Keratinocyte (primary cell): ENCODE data around the gene STX18. TPM values are rescaled to one million over a fixed set of nuclear protein-coding genes. Genes with fewer than 3 reads are reported as not detected.

Source experiments
- DNase-seq: peaks from one replicate; pipeline ENCODE4 v3.0.0-alpha.2; 2011; ENCODE audit warnings: low read depth, missing footprints, low spot score
- FAIRE-seq: peaks from 2 replicates; lab custom pipeline; 2011; peaks lifted over from hg19 to GRCh38; lab: Jason Lieb, UNC
- H2AFZ ChIP-seq: 2 replicates; pipeline ENCODE4 v1.6.0; 2012; ENCODE audit warnings: low read length, control low read depth, inconsistent platforms; ENCODE audit not compliant: control insufficient read depth
- H3K27ac ChIP-seq: 2 replicates; pipeline ENCODE4 v1.5.1; 2011; ENCODE audit warnings: low read length; ENCODE audit not compliant: control insufficient read depth, insufficient read depth
- H3K27me3 ChIP-seq: 3 replicates; pipeline ENCODE4 v1.6.0; 2011; ENCODE audit warnings: low read length; ENCODE audit not compliant: control insufficient read depth, insufficient read depth; ENCODE audit errors: extremely low read depth
- H3K36me3 ChIP-seq, 2 experiments: 2 replicates in 1 of 2; 3 replicates in 1 of 2; pipeline ENCODE4 v1.5.1; 2011; ENCODE audit warnings: low read length in 2 of 2, mild to moderate bottlenecking in 1 of 2; ENCODE audit not compliant: control insufficient read depth in 2 of 2, insufficient read depth in 2 of 2; ENCODE audit errors: extremely low read depth in 1 of 2
- H3K4me1 ChIP-seq: 3 replicates; pipeline ENCODE4 v1.5.1; 2011; ENCODE audit warnings: low read length; ENCODE audit not compliant: control insufficient read depth, insufficient read depth; ENCODE audit errors: extremely low read depth
- H3K4me2 ChIP-seq: 3 replicates; pipeline ENCODE4 v1.6.0; 2011; ENCODE audit warnings: low read depth, low read length; ENCODE audit not compliant: control insufficient read depth, insufficient read depth; ENCODE audit errors: extremely low read depth
- H3K4me3 ChIP-seq, 3 experiments: fragments of 200-600 bp in 1 of 3; sonication (generic) in 1 of 3; 2 replicates in 2 of 3; 3 replicates in 1 of 3; pipeline ENCODE4 v1.5.1; 2011 to 2016; ENCODE audit warnings: low read length in 3 of 3, mild to moderate bottlenecking in 3 of 3, control low read depth in 2 of 3, inconsistent platforms in 1 of 3, low read depth in 1 of 3, mixed read lengths in 1 of 3, mixed run types in 1 of 3, moderate library complexity in 1 of 3; ENCODE audit not compliant: control insufficient read depth in 2 of 3, insufficient read depth in 2 of 3; ENCODE audit errors: extremely low read depth in 1 of 3
- H3K79me2 ChIP-seq: 2 replicates; pipeline ENCODE4 v1.6.0; 2012; ENCODE audit warnings: low read length; ENCODE audit not compliant: control insufficient read depth, insufficient read depth
- H3K9ac ChIP-seq: 3 replicates; pipeline ENCODE4 v1.6.0; 2011; ENCODE audit warnings: low read length; ENCODE audit not compliant: control insufficient read depth, insufficient read depth; ENCODE audit errors: extremely low read depth
- H3K9me1 ChIP-seq: 3 replicates; pipeline ENCODE4 v1.6.0; 2011; ENCODE audit warnings: low read length; ENCODE audit not compliant: control insufficient read depth, insufficient read depth; ENCODE audit errors: extremely low read depth
- H3K9me3 ChIP-seq: 2 replicates; pipeline ENCODE4 v1.5.1; 2012; ENCODE audit warnings: low read depth, low read length; ENCODE audit not compliant: control insufficient read depth
- H4K20me1 ChIP-seq: 3 replicates; pipeline ENCODE4 v1.6.0; 2011; ENCODE audit warnings: low read length; ENCODE audit not compliant: control insufficient read depth, insufficient read depth; ENCODE audit errors: extremely low read depth
- EZH2 ChIP-seq: IDR thresholded peaks from one replicate; pipeline ENCODE4 v1.6.1; 2012; ENCODE audit warnings: inconsistent platforms, mild to moderate bottlenecking, low read length, moderate library complexity
- dilution Hi-C: fragments of 300-500 bp; cut with MboI; formaldehyde crosslinking; loops from one replicate; pipeline ENCODE4 v1.7.0; 2020; ENCODE audit warnings: low sequenced_read_pairs; ENCODE audit not compliant: extremely low pct_ligation_motif_present
- polyA plus RNA-seq, 5 experiments: library from polyadenylated mRNA; depleted of rRNA in 3 of 5; stranded (reverse) in 3 of 5; stranded (forward) in 1 of 5; unstranded in 1 of 5; fragments of >200 nt; gene quantifications; 1 replicate in 1 of 5; 2 replicates in 3 of 5; 3 replicates in 1 of 5; pipeline versions ENCODE4 v1.2.1 to v1.2.3, GENCODE V29; 2011 to 2012; ENCODE audit warnings: missing spikeins in 2 of 5, low read depth in 1 of 5, low replicate concordance in 1 of 5
- TF ChIP-seq, protein P1 (sequence below), 3 experiments: IDR thresholded peaks in 1 of 3; conservative IDR thresholded peaks in 1 of 3; optimal IDR thresholded peaks in 1 of 3; 2 replicates in 2 of 3; 3 replicates in 1 of 3; pipeline versions ENCODE3 to v1.5.1; 2011; ENCODE audit warnings: low read length in 3 of 3, mild to moderate bottlenecking in 3 of 3, moderate library complexity in 2 of 3, control low read depth in 1 of 3, inconsistent platforms in 1 of 3; ENCODE audit not compliant: insufficient read depth in 2 of 3; ENCODE audit errors: extremely low read depth in 1 of 3

STX18 gene
- polyA plus RNA-seq, 1 donor (not counting 4 experiments of a cell fraction or from before 2014, with no cell fraction given): 21.6 TPM

DNA sequence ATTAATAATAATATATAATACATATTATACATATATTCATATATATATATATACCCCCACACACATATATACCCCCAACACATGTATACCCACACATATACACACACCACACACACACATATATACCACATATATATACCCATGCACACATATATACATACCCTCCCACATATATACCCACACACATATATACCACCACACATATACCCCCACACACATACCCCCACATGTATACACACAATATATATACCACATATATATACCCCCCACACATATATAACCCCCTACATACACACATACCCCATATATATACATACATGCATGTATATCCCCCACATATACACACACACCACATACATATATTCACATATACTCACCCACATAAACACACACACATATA is 103.0 kb downstream of the STX18 start:
- Histone ChIP-seq H3K36me3 (peaks cover 2 to 5% of the 10 kb centered on the region in 2 experiments), H3K4me2 (no peak overlapping the region), H4K20me1 (no peaks in the 10 kb centered on the region), H3K27ac (no peak overlapping the region), H3K9ac (no peak overlapping the region), H3K4me3 (no peak overlapping the region), H3K9me1 (no peaks in the 10 kb centered on the region), H3K4me1 (peaks cover 10% of the 10 kb centered on the region), H3K79me2 (no peaks in the 10 kb centered on the region), H3K9me3 (no peaks in the 10 kb centered on the region), H2AFZ (no peak overlapping the region), H3K27me3 (no peaks in the 10 kb centered on the region)
- DNase-seq (no peak), FAIRE-seq (no peak)
- no peak for TF ChIP-seq EZH2
- TF ChIP-seq, protein P1, sequence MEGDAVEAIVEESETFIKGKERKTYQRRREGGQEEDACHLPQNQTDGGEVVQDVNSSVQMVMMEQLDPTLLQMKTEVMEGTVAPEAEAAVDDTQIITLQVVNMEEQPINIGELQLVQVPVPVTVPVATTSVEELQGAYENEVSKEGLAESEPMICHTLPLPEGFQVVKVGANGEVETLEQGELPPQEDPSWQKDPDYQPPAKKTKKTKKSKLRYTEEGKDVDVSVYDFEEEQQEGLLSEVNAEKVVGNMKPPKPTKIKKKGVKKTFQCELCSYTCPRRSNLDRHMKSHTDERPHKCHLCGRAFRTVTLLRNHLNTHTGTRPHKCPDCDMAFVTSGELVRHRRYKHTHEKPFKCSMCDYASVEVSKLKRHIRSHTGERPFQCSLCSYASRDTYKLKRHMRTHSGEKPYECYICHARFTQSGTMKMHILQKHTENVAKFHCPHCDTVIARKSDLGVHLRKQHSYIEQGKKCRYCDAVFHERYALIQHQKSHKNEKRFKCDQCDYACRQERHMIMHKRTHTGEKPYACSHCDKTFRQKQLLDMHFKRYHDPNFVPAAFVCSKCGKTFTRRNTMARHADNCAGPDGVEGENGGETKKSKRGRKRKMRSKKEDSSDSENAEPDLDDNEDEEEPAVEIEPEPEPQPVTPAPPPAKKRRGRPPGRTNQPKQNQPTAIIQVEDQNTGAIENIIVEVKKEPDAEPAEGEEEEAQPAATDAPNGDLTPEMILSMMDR (optimal IDR thresholded peaks at IDR 0.05 in 1 of 3, IDR thresholded peaks at IDR 0.05 in 1 of 3, conservative IDR thresholded peaks at IDR 0.05 in 1 of 3; ENCODE audit: extremely low read depth in 1 of 3, insufficient read depth in 2 of 3, low read length in 3 of 3): no peak
- dilution Hi-C loops: no loop called here

DNA sequence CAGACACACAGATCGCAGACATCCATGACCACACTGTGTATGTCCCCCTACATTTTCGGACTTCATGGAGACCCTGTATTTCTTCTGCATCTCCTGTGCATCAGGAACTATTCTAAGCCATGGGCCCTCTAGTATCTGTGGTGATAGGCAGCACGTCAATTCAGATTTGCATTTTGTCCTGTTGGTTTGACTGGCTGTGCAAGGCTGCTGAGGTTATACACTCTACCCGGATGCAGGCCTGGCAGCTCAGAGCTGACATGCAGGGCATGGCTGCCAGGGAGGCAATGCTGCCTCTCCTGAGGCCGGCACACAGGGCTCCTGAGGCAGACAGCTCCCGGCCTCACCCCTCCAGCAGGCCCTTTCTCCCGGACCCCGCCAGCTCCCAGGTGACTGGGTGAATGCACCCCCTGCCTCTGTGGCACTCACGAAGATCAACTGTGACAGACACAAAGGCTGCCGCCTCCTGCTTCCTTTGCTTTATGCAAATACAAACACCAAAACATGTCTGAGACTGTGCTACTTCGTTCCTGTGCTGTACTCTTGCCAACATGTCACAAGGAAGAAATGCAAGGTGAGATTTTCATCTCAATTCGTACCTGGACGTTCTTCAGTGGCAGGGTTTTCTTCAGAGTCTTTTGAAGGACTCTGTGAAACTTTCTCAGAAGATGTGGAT is 103.9 kb downstream of the STX18 start:
- Histone ChIP-seq H3K27ac (no peak overlapping the region), H3K4me1 (peaks cover 5% of the 10 kb centered on the region), H3K4me2 (no peak overlapping the region), H3K9me3 (no peaks in the 10 kb centered on the region), H3K79me2 (no peaks in the 10 kb centered on the region), H3K36me3 (peaks cover 2 to 5% of the 10 kb centered on the region in 2 experiments), H3K27me3 (no peaks in the 10 kb centered on the region), H4K20me1 (no peaks in the 10 kb centered on the region), H3K4me3 (no peak overlapping the region), H3K9ac (no peak overlapping the region), H2AFZ (no peak overlapping the region), H3K9me1 (no peaks in the 10 kb centered on the region)
- TF ChIP-seq, protein P1 (optimal IDR thresholded peaks at IDR 0.05 in 1 of 3, IDR thresholded peaks at IDR 0.05 in 1 of 3, conservative IDR thresholded peaks at IDR 0.05 in 1 of 3; ENCODE audit: extremely low read depth in 1 of 3, insufficient read depth in 2 of 3, low read length in 3 of 3): no peak
- no peak for TF ChIP-seq EZH2
- FAIRE-seq (no peak), DNase-seq (no peak)
- dilution Hi-C loops: no loop called here
